GM12864 (cell line): ENCODE measurements around the gene ODAPH.

Source experiments
- DNase-seq: peaks from one replicate; pipeline ENCODE4 v3.0.0-alpha.2; 2011; ENCODE audit warnings: low read depth
- H3K4me3 ChIP-seq: 2 replicates; pipeline ENCODE4 v1.5.1; 2011; ENCODE audit warnings: mild to moderate bottlenecking, low read depth, low read length, control low read depth
- TF ChIP-seq, protein P1 (sequence below): IDR thresholded peaks from 2 replicates; pipeline ENCODE4 v1.5.1; 2011; ENCODE audit warnings: low read depth, mild to moderate bottlenecking, moderate library complexity, low read length, control low read depth, inconsistent platforms; ENCODE audit errors: missing control alignments

Gene ODAPH

DNA sequence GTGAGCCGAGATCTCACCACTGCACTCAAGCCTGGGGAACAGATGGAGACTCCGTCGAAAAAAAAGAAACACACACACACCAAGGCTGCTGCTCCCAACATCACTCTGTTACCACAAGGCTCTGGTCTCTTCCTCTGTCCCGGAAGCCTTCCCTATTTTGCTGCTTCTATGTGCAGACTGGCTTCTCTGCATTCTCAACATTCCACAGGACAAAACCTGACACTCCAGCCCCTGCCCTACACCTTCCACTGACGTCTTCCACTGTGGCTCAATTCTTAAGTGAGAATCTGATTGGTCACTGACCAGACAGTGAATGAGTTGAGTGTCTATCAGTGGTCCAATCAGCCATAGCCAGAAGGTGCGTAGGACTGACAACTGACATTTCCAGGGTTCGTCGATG lies 5.9 kb downstream of the ODAPH start:
- TF ChIP-seq, protein P1, sequence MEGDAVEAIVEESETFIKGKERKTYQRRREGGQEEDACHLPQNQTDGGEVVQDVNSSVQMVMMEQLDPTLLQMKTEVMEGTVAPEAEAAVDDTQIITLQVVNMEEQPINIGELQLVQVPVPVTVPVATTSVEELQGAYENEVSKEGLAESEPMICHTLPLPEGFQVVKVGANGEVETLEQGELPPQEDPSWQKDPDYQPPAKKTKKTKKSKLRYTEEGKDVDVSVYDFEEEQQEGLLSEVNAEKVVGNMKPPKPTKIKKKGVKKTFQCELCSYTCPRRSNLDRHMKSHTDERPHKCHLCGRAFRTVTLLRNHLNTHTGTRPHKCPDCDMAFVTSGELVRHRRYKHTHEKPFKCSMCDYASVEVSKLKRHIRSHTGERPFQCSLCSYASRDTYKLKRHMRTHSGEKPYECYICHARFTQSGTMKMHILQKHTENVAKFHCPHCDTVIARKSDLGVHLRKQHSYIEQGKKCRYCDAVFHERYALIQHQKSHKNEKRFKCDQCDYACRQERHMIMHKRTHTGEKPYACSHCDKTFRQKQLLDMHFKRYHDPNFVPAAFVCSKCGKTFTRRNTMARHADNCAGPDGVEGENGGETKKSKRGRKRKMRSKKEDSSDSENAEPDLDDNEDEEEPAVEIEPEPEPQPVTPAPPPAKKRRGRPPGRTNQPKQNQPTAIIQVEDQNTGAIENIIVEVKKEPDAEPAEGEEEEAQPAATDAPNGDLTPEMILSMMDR = no peak
- DNase-seq = no peak
- no peak overlapping the region for H3K4me3 ChIP-seq

DNA sequence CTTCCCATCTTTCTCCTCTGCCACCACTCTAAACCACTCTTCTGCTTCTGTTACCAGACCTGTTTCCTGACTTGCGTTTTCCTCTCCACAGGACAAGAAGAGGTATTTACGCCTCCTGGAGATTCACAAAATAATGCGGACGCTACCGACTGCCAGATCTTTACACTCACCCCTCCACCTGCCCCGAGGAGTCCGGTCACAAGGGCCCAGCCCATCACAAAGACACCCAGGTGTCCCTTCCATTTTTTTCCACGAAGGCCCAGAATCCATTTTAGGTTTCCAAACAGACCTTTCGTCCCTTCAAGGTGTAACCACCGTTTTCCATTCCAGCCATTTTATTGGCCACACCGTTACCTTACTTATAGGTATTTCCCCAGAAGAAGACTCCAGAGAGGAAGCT lies 8.2 kb downstream of the ODAPH start:
- TF ChIP-seq, protein P1 = no peak
- H3K4me3 ChIP-seq = no peak overlapping the region

DNA sequence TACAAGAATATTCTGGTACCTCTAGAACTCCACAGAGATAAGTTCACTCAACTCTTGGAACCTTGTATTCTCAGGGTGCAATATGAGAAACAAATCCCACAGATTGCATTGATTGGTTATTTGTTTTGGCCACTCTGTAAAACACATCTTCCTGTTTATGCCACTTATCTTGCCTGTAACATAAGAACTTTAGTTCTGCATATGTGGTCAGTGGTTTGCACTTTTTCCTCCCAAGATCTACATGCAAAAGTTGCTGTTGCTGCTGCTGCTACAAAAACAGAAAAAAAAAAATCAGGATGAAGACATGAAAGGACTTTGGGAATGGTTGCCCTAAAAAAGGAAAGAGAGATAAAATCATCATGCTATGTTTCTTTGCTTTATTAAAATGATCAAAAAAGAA lies 9.6 kb downstream of the ODAPH start:
- H3K4me3 ChIP-seq = no peak overlapping the region
- TF ChIP-seq, protein P1 = no peak
- DNase-seq = no peak

More for the DNA sequence above, 8.2 kb downstream of the ODAPH start:
- no peak for DNase-seq

DNA sequence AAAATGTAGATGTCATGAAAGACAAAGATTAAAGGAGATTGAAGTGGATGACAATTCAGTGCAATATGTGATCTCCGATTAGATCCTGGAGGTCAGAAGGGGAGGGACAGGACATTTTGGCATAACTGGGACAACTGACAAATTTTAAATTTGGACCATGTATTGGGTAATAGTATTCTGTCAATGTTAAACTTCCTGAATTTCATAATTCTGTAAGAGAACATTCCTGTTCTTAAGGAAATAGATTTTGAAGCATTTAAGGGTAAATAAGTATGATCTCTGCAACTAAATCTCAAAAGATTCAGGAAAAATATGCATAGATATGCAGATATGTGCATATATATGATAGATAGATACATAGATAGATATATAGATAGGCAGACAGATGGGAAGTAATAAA lies 11.0 kb downstream of the ODAPH start:
- H3K4me3 ChIP-seq = no peak overlapping the region

DNA sequence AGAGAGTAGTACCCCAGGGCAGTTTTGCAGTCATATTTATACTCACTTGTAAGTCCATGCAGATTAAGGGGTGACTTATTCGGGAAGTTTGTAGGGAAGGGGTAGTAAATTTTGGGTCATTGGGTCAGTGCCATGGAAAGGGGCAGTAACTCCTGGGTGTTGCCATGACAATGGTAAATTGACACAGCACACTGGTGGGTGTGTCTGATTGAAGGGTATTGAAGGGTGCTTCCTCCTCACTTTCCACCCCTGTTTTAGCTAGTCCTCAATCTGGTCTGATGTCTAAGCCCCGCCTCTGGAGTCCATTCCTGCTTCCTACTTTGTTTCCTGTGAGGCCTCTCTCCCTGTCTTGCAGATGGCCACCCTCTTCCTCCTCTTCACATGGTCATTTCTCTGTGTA lies 11.9 kb downstream of the ODAPH start:
- TF ChIP-seq, protein P1 = no peak
- no peak overlapping the region for H3K4me3 ChIP-seq
- DNase-seq = no peak

More for the DNA sequence above, 11.0 kb downstream of the ODAPH start:
- DNase-seq = no peak
- TF ChIP-seq, protein P1 = no peak

DNA sequence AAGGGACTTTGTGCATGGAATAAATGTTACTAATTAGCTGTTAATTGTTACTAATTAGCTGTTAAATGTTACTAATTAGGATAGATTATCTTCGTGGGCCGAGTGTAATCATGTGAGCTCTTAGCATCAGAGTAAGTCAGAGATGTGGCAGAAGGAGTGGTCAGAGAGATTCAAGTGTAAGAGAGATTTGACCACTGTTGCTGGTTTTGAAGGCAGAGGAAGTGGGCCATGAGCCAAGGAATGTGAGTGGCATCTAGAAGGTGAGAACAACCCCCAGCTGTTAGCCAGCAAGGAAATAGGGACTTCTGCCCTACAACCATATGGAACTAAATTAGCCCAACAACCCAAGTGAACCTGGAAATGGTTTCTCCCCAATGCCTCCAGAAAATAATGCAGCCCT lies 28.2 kb downstream of the ODAPH start:
- no peak for DNase-seq
- H3K4me3 ChIP-seq = no peak overlapping the region
- TF ChIP-seq, protein P1 = no peak

DNA sequence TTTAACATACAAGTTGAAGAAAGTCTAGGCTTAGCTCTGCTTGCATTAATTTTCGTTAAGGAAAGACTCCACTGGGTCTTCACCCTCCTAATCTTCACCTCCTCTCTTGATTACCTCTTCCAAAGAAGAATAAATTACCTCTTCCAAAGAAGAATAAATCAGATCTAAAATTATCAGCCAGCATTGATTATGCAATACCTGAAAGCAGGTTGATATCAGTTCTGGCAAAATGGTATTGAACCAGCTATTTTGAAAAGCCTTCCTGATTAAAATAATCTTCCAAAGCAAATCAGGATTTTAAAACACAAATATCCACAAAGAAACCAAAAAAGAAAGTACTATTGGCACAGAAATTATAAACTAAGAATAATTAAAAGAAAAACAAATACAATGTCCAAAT lies 37.5 kb downstream of the ODAPH start:
- TF ChIP-seq, protein P1 = no peak
- no peak overlapping the region for H3K4me3 ChIP-seq
- DNase-seq = no peak
